Panc1 (cell line): ENCODE measurements around the gene DLGAP5. TPM values are rescaled to one million over a fixed set of nuclear protein-coding genes. Genes with fewer than 3 reads are reported as not detected.

ENCODE experiments used
- ATAC-seq: fragments of 200-7000 bp; cut with Tn5 transposase; 2 replicates; pipeline ENCODE4 v1.9.1; 2020; ENCODE audit warnings: mild to moderate bottlenecking, moderate library complexity
- BruUV-seq: library from RNA; stranded (reverse); fragments of 400-500 nt; replicated peaks from 2 replicates; lab custom pipeline; 2021; lab: Mats Ljungman, UMichigan
- CTCF ChIA-PET: fragments of 300-600 bp; sonication (Branson Sonifier 250); formaldehyde crosslinking; loops from one replicate; lab custom pipeline; 2022; ENCODE audit warnings: antibody characterized with exemption; lab: Charles Lee
- POLR2A ChIA-PET: fragments of 300-600 bp; sonication (Branson Sonifier 250); formaldehyde crosslinking; loops from one replicate; lab custom pipeline; 2022; ENCODE audit warnings: antibody characterized with exemption; lab: Charles Lee
- DNase-seq: peaks from one replicate; pipeline ENCODE4 v3.0.0-alpha.2; 2010; ENCODE audit warnings: low read depth, low spot score
- H3K27ac ChIP-seq: 2 replicates; pipeline ENCODE4 v1.5.1; 2011; ENCODE audit warnings: mild to moderate bottlenecking, low read length, inconsistent platforms
- H3K27me3 ChIP-seq: fragments of 200-500 bp; sonication (Bioruptor generic); 2 replicates; pipeline ENCODE4 v1.6.0; 2014; ENCODE audit warnings: low read length, inconsistent platforms; ENCODE audit not compliant: control insufficient read depth, insufficient read depth
- H3K36me3 ChIP-seq: fragments of 200-500 bp; sonication (Bioruptor generic); 2 replicates; pipeline ENCODE4 v1.5.1; 2014; ENCODE audit warnings: inconsistent platforms, mild to moderate bottlenecking, low read length, moderate library complexity; ENCODE audit not compliant: control insufficient read depth, insufficient read depth
- H3K4me1 ChIP-seq: 2 replicates; pipeline ENCODE4 v1.5.1; 2011; ENCODE audit warnings: inconsistent platforms, mild to moderate bottlenecking, low read length, moderate library complexity; ENCODE audit not compliant: control insufficient read depth, insufficient read depth
- H3K4me3 ChIP-seq, 2 experiments: 2 replicates each; pipeline ENCODE4 v1.5.1; 2011 to 2012; ENCODE audit warnings: low read depth in 2 of 2, low read length in 2 of 2, mild to moderate bottlenecking in 2 of 2, inconsistent platforms in 1 of 2, moderate library complexity in 1 of 2
- H3K9me3 ChIP-seq: fragments of 200-500 bp; sonication (Bioruptor generic); 2 replicates; pipeline ENCODE4 v1.5.1; 2014; ENCODE audit warnings: low read depth, mild to moderate bottlenecking, inconsistent platforms, low read length, moderate library complexity; ENCODE audit not compliant: control insufficient read depth, insufficient read depth
- CTCF ChIP-seq: fragments of 450-650 bp; IDR thresholded peaks from 2 replicates; pipeline ENCODE4 v1.5.1; 2017; ENCODE audit warnings: mild to moderate bottlenecking
- POLR2AphosphoS5 ChIP-seq: IDR thresholded peaks from 2 replicates; pipeline ENCODE4 v1.6.1; 2012; ENCODE audit warnings: mild to moderate bottlenecking, low read depth, low read length, moderate library complexity
- REST ChIP-seq, 2 experiments: IDR thresholded peaks; 2 replicates each; pipeline ENCODE4 v1.6.1; 2011 to 2012; ENCODE audit warnings: low read depth in 2 of 2, control low read depth in 1 of 2, low read length in 1 of 2, mild to moderate bottlenecking in 1 of 2, moderate library complexity in 1 of 2; ENCODE audit not compliant: insufficient read depth in 1 of 2
- SIN3A ChIP-seq: IDR thresholded peaks from 2 replicates; pipeline ENCODE4 v1.6.1; 2012; ENCODE audit warnings: low read depth, mild to moderate bottlenecking, low read length, moderate library complexity, borderline replicate concordance; ENCODE audit not compliant: insufficient read depth
- TCF7L2 ChIP-seq: IDR thresholded peaks from 2 replicates; pipeline ENCODE4 v1.6.1; 2011; ENCODE audit warnings: mild to moderate bottlenecking, low read depth, low read length, inconsistent platforms
- in situ Hi-C: cut with HindIII; loops from 2 replicates; pipeline ENCODE4 v1.10.0; 2016; ENCODE audit warnings: low sequenced_read_pairs, low pct_unique_long_range_greater_than_20kb
- intact Hi-C: fragments of 100-400 bp; cut with micrococcal nuclease; formaldehyde crosslinking; loops from one replicate; pipeline ENCODE4 v1.10.0; 2022; ENCODE audit not compliant: unreplicated experiment
- total RNA-seq: library from RNA; stranded (reverse); gene quantifications from one replicate; pipeline ENCODE4 v1.2.1, GENCODE V29; 2021; ENCODE audit not compliant: unreplicated experiment

DLGAP5 gene
- total RNA-seq, 1 experiment from 2014 or later = 48.7 TPM

DNA sequence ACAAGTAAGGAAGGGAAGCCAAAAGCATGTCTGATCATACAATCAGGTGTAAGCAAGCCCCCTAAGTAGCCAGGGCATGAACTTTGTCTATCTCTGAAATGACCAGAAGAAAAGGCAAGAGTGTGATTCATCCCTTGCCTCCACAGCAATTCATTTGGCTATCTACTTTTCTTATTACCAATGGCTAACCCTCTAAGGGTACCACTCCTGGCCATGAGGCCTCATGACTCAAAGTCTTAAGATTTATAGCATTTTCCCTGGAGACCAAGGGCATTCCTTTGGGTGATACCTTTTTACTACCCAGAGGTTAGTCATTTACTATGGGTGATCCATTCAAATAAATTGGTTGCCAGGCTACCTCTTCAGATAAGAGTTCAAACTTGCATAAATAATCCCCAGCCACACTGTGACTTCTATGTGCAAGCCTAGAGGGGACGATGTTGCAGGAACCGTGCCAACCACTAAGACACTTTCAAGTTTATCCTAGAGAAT, 63.9 kb downstream of the DLGAP5 start:
- in situ Hi-C loops = no loop called here
- TF ChIP-seq POLR2AphosphoS5 (no peak), TCF7L2 (peak; percentile 18; the same call in 1 of the 2 replicates)
- Histone ChIP-seq H3K4me3 (no peak overlapping the region), H3K36me3 (no peaks in the 10 kb centered on the region), H3K27ac (peak overlapping the region; percentile 61; the same call in 1 of the 2 replicates), H3K27me3 (no peaks in the 10 kb centered on the region), H3K4me1 (peaks cover 42% of the 10 kb centered on the region), H3K9me3 (no peaks in the 10 kb centered on the region)
- no peak for ATAC-seq
- intact Hi-C loops = no loop called here
- ChIA-PET POLR2A (interaction anchor here (0.7 kb wide), 2 partner anchors 70 to 77 kb away, joined by 3 to 6 read pairs; no protein-coding TSS in a partner anchor), CTCF (no interaction called here)
- no peak for DNase-seq
- BruUV-seq = no TSS peak

DNA sequence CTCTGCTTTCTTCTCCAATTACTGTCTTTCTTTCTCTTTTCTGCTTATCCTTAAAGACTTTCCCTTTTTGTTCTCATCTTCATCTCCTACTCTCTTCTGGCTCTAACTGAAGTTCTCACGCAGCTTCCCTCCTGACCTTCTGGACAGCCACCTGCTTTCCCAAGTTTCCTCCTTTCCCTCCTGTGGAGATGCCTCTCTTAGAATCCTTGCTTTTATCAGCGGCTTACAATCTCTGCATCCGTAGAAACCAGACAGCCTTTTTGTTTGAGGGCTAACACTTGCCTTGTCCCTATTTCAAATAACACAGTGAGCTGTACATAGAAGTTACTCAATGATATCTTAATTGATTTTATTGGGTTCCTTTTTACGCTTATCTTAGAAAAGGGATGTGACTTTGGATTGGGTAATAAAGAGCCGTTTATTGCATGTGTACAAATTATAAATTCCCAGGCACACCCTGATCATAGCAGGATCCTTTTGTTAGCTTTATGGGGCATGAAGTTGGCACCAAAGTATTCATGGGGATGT, 64.4 kb downstream of the DLGAP5 start:
- Histone ChIP-seq H3K27me3 (no peaks in the 10 kb centered on the region), H3K36me3 (no peaks in the 10 kb centered on the region), H3K4me3 (no peak overlapping the region), H3K9me3 (no peaks in the 10 kb centered on the region), H3K4me1 (peaks cover 44% of the 10 kb centered on the region), H3K27ac (peak overlapping the region; percentile 34; the same call in 1 of the 2 replicates)
- intact Hi-C loops (no loop called here), in situ Hi-C loops (no loop called here)
- no TSS peak for BruUV-seq
- POLR2A ChIA-PET = interaction anchor here (0.7 kb wide), 1 partner anchor 70 kb away, joined by 3 read pairs; no protein-coding TSS in a partner anchor
- no peak for ATAC-seq
- TF ChIP-seq REST (IDR thresholded peaks at IDR 0.05; ENCODE audit: insufficient read depth in 1 of 2, low read depth in 2 of 2, low read length in 1 of 2) (no peak), SIN3A (no peak), CTCF (no peak), TCF7L2 (no peak), POLR2AphosphoS5 (no peak)
- DNase-seq = no peak
- CTCF ChIA-PET = no interaction called here

DNA sequence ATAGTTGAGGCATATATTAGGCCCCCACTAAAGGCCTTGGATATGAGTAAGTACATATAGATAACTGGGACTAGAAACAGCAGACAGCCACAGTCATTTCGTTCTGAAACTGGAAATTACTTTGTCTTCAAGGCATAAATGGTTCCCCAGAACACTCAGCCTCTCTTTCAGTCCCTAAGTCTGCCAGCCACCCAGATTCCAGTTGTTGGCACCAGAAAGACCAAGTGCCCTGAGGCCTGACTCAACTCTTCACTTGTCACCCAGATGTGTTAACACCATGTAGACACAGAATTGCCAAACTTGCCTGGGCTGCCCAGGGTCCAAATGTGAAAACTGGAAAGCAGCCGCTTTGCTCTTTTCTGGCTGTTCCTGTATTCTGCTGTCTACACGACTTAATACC, 65.4 kb downstream of the DLGAP5 start:
- BruUV-seq = no TSS peak
- H3K4me3 ChIP-seq = no peak overlapping the region
- TF ChIP-seq TCF7L2 = no peak
- TF ChIP-seq SIN3A = no peak
- no peak for TF ChIP-seq POLR2AphosphoS5
- DNase-seq (no peak), ATAC-seq (no peak)
- no peaks in the 10 kb centered on the region for H3K27me3 ChIP-seq
- in situ Hi-C loops (no loop called here), intact Hi-C loops (no loop called here)
- 0 out of 2 replicates have a peak overlapping the region, but pooled peaks have one; percentile 23 for H3K27ac ChIP-seq
- H3K36me3 ChIP-seq = no peaks in the 10 kb centered on the region
- peaks cover 35% of the 10 kb centered on the region for H3K4me1 ChIP-seq
- no peaks in the 10 kb centered on the region for H3K9me3 ChIP-seq
- ChIA-PET CTCF (no interaction called here), POLR2A (no interaction called here)
